HepG2 (cell line): ENCODE measurements around the gene ASTN2. TPM values are rescaled to one million over a fixed set of nuclear protein-coding genes. Genes with fewer than 3 reads are reported as not detected.

Experiments used
- ATAC-seq: fragments of 200-7000 bp; cut with Tn5 transposase; 3 replicates; pipeline ENCODE4 v1.9.1; 2020; ENCODE audit warnings: mild to moderate bottlenecking, moderate library complexity
- BruUV-seq: library from RNA; stranded (reverse); fragments of 400-500 nt; replicated peaks from 2 replicates; lab custom pipeline; 2021; lab: Mats Ljungman, UMichigan
- CTCF ChIA-PET: fragments of 300-600 bp; formaldehyde crosslinking; extraction: SDS; loops from one replicate; lab custom pipeline; 2021; ENCODE audit warnings: low total read pairs, inconsistent platforms, low intra/inter-chr PET ratio; lab: Yijun Ruan, JAX
- POLR2A ChIA-PET: fragments of 350-600 bp; sonication (Branson Sonifier 250); formaldehyde crosslinking; loops from one replicate; lab custom pipeline; 2020; ENCODE audit warnings: antibody characterized with exemption, inconsistent platforms; lab: Yijun Ruan, JAX
- DNase-seq: peaks from one replicate; pipeline ENCODE4 v3.0.0-alpha.2; 2015; ENCODE audit warnings: low spot score
- FAIRE-seq: peaks from 3 replicates; lab custom pipeline; 2011; peaks lifted over from hg19 to GRCh38; lab: Jason Lieb, UNC
- H2AFZ ChIP-seq: one replicate; pipeline ENCODE4 v1.6.1; 2011; ENCODE audit warnings: low read length, inconsistent platforms
- H3K27ac ChIP-seq: fragments of 300-600 bp; 3 replicates; pipeline ENCODE4 v1.8.0; 2011; ENCODE audit warnings: mixed run types, mild to moderate bottlenecking, mixed read lengths, low read length, inconsistent platforms; ENCODE audit not compliant: insufficient read depth; ENCODE audit errors: extremely low read length
- H3K27me3 ChIP-seq, 2 experiments: fragments of 200-600 bp in 1 of 2; 2 replicates in 1 of 2; 3 replicates in 1 of 2; pipeline versions ENCODE4 v1.6.0 to v1.8.0; 2011; ENCODE audit warnings: low read length in 2 of 2, mild to moderate bottlenecking in 2 of 2, moderate library complexity in 2 of 2, inconsistent platforms in 1 of 2; ENCODE audit not compliant: insufficient read depth in 2 of 2, control insufficient read depth in 1 of 2
- H3K36me3 ChIP-seq, 2 experiments: fragments of 200-600 bp in 1 of 2; replicated peaks in 1 of 2; 2 replicates in 1 of 2; 3 replicates in 1 of 2; pipeline versions ENCODE4 v1.5.1 to v1.8.0; 2011; ENCODE audit warnings: low read length in 2 of 2, inconsistent platforms in 1 of 2; ENCODE audit not compliant: insufficient read depth in 2 of 2, control insufficient read depth in 1 of 2
- H3K4me1 ChIP-seq: 2 replicates; pipeline ENCODE4 v1.5.1; 2012; ENCODE audit warnings: low read length, inconsistent platforms; ENCODE audit not compliant: insufficient read depth
- H3K4me2 ChIP-seq: 2 replicates; pipeline ENCODE4 v1.6.0; 2011; ENCODE audit warnings: low read depth, low read length, inconsistent platforms
- H3K4me3 ChIP-seq, 3 experiments: fragments of 200-600 bp in 1 of 3; sonication (generic), shearing (Covaris generic) in 1 of 3; replicated peaks in 1 of 3; 2 replicates each; pipeline ENCODE4 v1.5.1; 2011 to 2016; ENCODE audit warnings: low read length in 3 of 3, inconsistent platforms in 2 of 3, low read depth in 2 of 3, mild to moderate bottlenecking in 2 of 3, control low read depth in 1 of 3, mixed read lengths in 1 of 3; ENCODE audit not compliant: insufficient read depth in 1 of 3
- H3K79me2 ChIP-seq: one replicate; pipeline ENCODE4 v1.6.1; 2011; ENCODE audit warnings: low read length, inconsistent platforms; ENCODE audit not compliant: insufficient read depth
- H3K9ac ChIP-seq: 2 replicates; pipeline ENCODE4 v1.6.0; 2011; ENCODE audit warnings: mild to moderate bottlenecking, low read depth, low read length, inconsistent platforms; ENCODE audit not compliant: insufficient read depth
- H3K9me3 ChIP-seq: 2 replicates; pipeline ENCODE4 v1.5.1; 2012; ENCODE audit warnings: mild to moderate bottlenecking, low read length
- H4K20me1 ChIP-seq: 2 replicates; pipeline ENCODE4 v1.6.0; 2011; ENCODE audit warnings: inconsistent platforms, mild to moderate bottlenecking, low read length, moderate library complexity; ENCODE audit not compliant: insufficient read depth
- AGO1 ChIP-seq: fragments of 200-400 bp; formaldehyde crosslinking; IDR thresholded peaks from 2 replicates; pipeline ENCODE4 v1.6.1; 2017; ENCODE audit warnings: mild to moderate bottlenecking, low read depth, low read length, moderate library complexity; ENCODE audit not compliant: poor library complexity, severe bottlenecking
- AKNA ChIP-seq: sonication (generic); formaldehyde crosslinking; IDR thresholded peaks from 2 replicates; pipeline ENCODE4 v1.4.0; 2020; ENCODE audit warnings: missing genetic modification reagents, borderline replicate concordance
- BATF2 ChIP-seq: sonication (generic); formaldehyde crosslinking; IDR thresholded peaks from 2 replicates; pipeline ENCODE4 v1.8.0; 2022; ENCODE audit warnings: mild to moderate bottlenecking, missing genetic modification reagents, moderate library complexity
- CHD2 ChIP-seq: IDR thresholded peaks from 2 replicates; pipeline ENCODE4 v1.6.1; 2011; ENCODE audit warnings: low read depth, low read length, improper control_type of control experiment
- CSRNP2 ChIP-seq: sonication (generic); formaldehyde crosslinking; conservative IDR thresholded peaks from 2 replicates; pipeline ENCODE4 v1.8.0; 2022; ENCODE audit warnings: low read depth, missing genetic modification reagents
- RORA ChIP-seq: sonication (generic); formaldehyde crosslinking; IDR thresholded peaks from 2 replicates; pipeline ENCODE4 v1.5.0; 2020; ENCODE audit warnings: mild to moderate bottlenecking, missing genetic modification reagents, moderate library complexity
- STAG1 ChIP-seq: sonication (generic); formaldehyde crosslinking; IDR thresholded peaks from 2 replicates; pipeline ENCODE4 v1.4.0; 2020; ENCODE audit warnings: missing genetic modification reagents
- ZBTB25 ChIP-seq: IDR thresholded peaks from 2 replicates; pipeline ENCODE4 v1.6.1; 2018; ENCODE audit warnings: missing genetic modification reagents
- ZNF10 ChIP-seq: sonication (generic); formaldehyde crosslinking; IDR thresholded peaks from 2 replicates; pipeline ENCODE4 v1.4.0; 2020; ENCODE audit warnings: mild to moderate bottlenecking, low read depth, missing genetic modification reagents, borderline replicate concordance
- ZNF609 ChIP-seq: sonication (generic); formaldehyde crosslinking; IDR thresholded peaks from 2 replicates; pipeline ENCODE4 v1.4.0; 2020; ENCODE audit warnings: mild to moderate bottlenecking, missing genetic modification reagents, borderline replicate concordance
- ZNF670 ChIP-seq: sonication (generic); formaldehyde crosslinking; IDR thresholded peaks from 2 replicates; pipeline ENCODE4 v1.8.0; 2022; ENCODE audit warnings: mild to moderate bottlenecking, missing genetic modification reagents, borderline replicate concordance
- WGBS: methylation state at CpG from one replicate; pipeline ENCODE4 v1.1.6; 2017; ENCODE audit warnings: low lambda C conversion rate; 5-methylcytosine and 5-hydroxymethylcytosine counted together
- in situ Hi-C: cut with HindIII; loops from 2 replicates; pipeline ENCODE4 v1.10.0; 2017; ENCODE audit warnings: low pct_unique_long_range_greater_than_20kb; ENCODE audit not compliant: extremely low pct_ligation_motif_present
- intact Hi-C: fragments of 100-400 bp; cut with micrococcal nuclease; formaldehyde crosslinking; loops from one replicate; pipeline ENCODE4 v1.10.0; 2022; ENCODE audit not compliant: unreplicated experiment
- polyA plus RNA-seq, 8 experiments: library from polyadenylated mRNA; depleted of rRNA in 3 of 8; stranded (reverse) in 7 of 8; unstranded in 1 of 8; fragments of >200 nt; fragmentation: Illumina TruSeq in 4 of 8; extraction: Trizol in 4 of 8; gene quantifications; 2 replicates each; pipeline versions ENCODE4 v1.2.1 to v1.2.3, GENCODE V29; 2011 to 2016; ENCODE audit warnings: low read depth in 4 of 8, missing spikeins in 1 of 8, mixed read lengths in 1 of 8; ENCODE audit not compliant: insufficient read depth in 1 of 8
- total RNA-seq, 5 experiments: library from RNA; depleted of rRNA; stranded (reverse); fragments of >200 nt; fragmentation: Illumina TruSeq; extraction: Trizol; gene quantifications; 2 replicates each; pipeline ENCODE4 v1.2.3, GENCODE V29; 2016; ENCODE audit warnings: low read depth in 1 of 5

ASTN2 gene
- total and polyA plus RNA-seq, 2 of the 13 experiments (the other 11 are each of a cell fraction or from before 2014, with no cell fraction given), result 5.2 to 13.5 TPM

- ChIA-PET CTCF (no interaction called here), POLR2A (no interaction called here)
- Histone ChIP-seq H4K20me1 (no peaks in the 10 kb centered on the region), H3K4me3 (no peak overlapping the region), H3K9ac (no peak overlapping the region), H3K27me3 (no peaks in the 10 kb centered on the region), H2AFZ (no peak overlapping the region), H3K4me2 (no peak overlapping the region), H3K9me3 (no peaks in the 10 kb centered on the region), H3K36me3 (no peaks in the 10 kb centered on the region), H3K27ac (no peak overlapping the region), H3K4me1 (no peaks in the 10 kb centered on the region), H3K79me2 (no peaks in the 10 kb centered on the region)
- FAIRE-seq (no peak), ATAC-seq (no peak), DNase-seq (no peak)
- intact Hi-C loops (no loop called here), in situ Hi-C loops (no loop called here)
- WGBS, result 8% methylated on average over 6 of the region's 6 CpGs
- BruUV-seq, result no TSS peak
- no peak for TF ChIP-seq CSRNP2 (CRISPR knock-in tag)
- no peak for TF ChIP-seq ZNF609 (CRISPR knock-in tag)
- TF ChIP-seq AKNA (CRISPR knock-in tag), result no peak
- no peak for TF ChIP-seq ZBTB25 (CRISPR knock-in tag)
- no peak for TF ChIP-seq STAG1 (CRISPR knock-in tag)
- no peak for TF ChIP-seq ZNF10
- no peak for TF ChIP-seq AGO1
- no peak for TF ChIP-seq ZNF670 (CRISPR knock-in tag)
- TF ChIP-seq CHD2, result no peak
- TF ChIP-seq RORA (CRISPR knock-in tag), result no peak
- TF ChIP-seq BATF2, result no peak
Observed at GRCh38 chr9:117437283-117437682, 22.4 kb upstream of the ASTN2 start.
